ENCODE results near the gene CYTIP.

Gene CYTIP

DNA sequence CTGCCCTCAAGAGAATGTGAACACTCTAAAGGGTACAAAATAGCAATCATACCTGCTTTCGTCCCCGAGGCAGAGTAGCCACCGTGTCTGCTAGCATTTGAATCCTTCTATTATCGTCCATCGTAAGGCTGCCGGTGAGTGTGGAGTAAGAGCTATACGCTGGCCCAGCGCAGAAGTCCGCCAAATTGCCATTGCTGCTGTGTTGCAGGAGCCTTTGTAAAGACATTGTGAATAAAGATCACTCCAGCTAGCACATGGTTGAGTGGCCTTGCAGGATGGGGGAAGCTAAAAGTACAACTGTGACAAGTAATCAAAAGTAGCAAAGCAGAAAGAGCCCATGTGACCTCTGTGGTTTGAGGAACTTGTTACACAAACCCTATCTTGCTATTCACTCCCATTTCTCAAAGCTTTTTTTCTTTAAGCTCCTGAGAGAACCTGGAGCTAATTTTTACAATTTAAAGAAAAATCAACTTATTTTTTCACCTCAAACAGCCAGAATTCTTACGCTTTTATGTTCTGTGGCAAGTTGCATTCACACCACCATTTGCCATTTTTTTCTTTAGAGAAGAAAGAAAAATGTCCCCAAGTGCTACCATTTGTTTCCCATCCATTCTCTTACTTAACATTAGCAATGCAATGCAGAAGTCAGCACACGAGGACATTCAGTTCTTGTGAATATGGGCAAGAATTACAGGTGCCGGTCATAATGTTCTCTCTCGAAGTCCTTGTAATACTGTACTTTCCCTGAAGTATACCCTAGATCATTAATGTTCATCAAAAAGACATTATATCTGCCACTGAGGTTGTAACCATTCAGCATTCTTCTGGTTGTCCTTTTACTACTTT is at the start of gene CYTIP:
Gene CYTIP (minus strand): TSS at position 295 of the 846 bp plus-strand sequence. CDS start 69 bp downstream, at position 226.
- DNase-seq (ENCODE audit: low read depth in 2 of 2) = no peak

DNA sequence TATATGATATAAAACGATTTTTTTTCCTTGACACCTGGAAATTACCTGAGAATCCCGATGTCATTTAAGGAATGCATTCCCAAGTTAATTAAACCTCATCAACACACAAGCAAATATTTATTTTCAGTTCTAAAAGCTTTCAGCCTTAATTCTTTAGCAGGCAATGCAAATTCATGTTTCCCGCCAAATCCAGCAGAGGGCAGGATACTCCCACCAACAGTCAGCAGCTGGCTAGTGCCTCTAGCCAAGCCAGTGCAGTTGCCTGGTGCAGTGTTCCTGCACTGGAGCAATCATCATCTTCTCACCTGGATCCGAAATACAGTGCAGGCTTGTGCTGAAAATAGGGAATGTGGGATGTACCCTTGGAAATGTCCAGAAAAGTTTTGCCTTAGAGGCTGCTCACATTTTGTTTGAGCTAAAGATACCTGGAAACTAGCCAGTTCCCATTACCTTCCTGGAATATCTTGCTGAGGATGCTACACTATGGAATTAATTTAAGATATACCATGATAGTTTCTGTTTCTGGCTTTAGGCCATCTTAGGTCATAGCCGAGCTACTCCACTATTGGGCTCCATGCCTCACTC is 48.4 kb upstream of the CYTIP start:
- peak; percentile 36 to 37 for DNase-seq (ENCODE audit: low read depth in 2 of 2)

DNA sequence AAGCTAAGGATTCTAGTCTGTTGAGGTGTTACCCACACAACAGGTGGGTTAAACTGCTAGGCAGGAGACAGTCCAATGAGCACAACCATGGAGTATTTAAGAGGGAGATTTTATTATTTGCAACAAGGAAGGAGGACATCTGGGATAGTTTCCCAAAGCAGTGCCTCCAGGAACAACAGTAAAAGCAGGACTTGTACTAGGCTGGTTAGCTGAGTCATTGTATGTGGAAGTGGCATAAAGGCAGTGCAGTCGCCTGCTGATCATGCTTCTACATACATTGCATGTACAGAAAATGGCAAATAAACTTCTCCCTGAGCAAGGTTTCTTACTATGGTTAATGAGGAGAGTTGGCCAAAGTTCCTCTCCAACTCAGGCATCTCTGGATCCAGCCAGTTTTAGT is 46.1 kb upstream of the CYTIP start:
- DNase-seq (ENCODE audit: low read depth in 2 of 2) = no peak

DNA sequence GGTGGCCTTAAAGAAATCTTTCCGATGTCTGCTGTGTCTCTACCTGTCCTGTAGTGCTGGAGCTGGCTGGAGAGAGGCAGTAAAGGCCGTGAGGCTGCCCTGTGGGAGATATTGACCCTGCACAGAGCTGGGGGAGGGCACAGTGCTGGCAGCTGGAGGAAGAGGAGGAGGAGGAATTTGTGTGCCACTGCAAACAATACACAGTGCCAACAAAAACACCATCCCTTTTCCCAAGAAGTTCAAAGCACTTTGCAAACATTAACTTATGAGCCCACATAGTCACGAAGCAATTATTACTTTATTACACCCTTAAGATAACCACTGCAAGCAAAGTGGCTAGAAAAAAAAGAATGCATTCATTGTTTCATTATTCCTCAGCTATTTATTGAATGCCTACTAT is 45.0 kb upstream of the CYTIP start:
- DNase-seq (ENCODE audit: low read depth in 2 of 2) = no peak

DNA sequence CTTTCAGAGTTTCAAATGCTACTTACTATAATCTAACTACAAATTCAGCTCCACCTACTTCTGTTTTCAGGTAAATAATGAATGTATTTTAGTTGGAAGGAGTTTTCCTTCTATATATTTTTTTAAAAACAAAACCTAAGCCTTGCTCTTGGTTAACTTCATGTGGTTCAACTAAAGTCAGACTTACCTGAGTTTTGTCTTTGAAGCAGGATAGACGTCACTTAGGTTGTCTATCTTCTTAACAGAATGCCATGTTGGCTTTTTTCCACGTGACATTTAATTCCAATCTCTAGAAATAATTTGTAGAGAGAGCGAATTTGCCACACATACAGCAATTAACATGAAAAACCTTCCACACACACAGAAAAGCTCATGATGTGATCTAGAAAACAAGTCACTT is 43.9 kb upstream of the CYTIP start:
- DNase-seq (ENCODE audit: low read depth in 2 of 2) = no peak

DNA sequence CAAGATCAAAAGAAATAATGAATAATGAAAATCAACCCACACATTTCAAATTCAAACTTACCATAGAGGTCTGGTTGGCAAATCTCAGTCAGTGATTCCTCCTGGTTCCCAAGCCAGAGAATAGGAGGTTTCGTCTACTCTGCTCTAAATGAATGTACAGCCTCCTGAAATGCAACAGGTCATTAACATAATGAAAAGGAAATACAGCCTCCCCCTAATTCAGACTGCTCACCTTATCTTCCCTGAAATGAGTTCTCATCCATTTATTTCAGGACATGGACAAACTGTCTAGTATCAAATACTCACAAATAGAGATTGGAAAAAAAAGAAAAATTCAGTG is 43.4 kb upstream of the CYTIP start:
- DNase-seq (ENCODE audit: low read depth in 2 of 2) = no peak

DNA sequence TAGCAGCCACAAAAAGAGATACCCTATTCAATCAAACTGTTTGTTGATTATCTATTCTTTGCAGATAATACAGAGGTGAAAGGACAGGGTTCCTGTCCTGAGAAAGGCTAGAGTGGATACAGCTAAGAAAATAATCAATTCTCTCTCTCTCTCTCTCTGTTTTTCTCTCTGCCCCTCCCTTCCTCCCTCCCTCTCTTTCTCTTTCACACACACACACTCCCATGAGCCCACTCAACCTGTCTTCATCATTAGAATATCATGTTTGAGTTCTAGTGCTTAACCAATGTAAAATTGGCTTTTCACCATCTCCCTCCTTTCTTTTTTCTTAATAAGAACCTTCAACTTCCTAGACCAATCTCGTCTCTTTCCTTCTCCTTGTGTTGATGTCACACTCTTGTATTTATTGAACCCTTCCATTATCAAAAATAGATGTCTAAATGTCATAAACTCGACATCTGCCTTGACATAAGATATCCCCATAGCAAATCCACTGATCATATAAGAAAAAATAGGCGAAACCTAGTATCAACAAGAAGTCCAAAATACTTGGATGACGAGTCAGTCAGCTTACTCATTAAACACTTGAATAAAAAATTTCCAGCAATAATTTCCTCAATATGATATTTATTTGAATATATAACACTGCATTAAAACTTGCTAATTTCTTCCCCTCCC is 42.8 kb upstream of the CYTIP start:
- no peak for DNase-seq (ENCODE audit: low read depth in 2 of 2)

DNA sequence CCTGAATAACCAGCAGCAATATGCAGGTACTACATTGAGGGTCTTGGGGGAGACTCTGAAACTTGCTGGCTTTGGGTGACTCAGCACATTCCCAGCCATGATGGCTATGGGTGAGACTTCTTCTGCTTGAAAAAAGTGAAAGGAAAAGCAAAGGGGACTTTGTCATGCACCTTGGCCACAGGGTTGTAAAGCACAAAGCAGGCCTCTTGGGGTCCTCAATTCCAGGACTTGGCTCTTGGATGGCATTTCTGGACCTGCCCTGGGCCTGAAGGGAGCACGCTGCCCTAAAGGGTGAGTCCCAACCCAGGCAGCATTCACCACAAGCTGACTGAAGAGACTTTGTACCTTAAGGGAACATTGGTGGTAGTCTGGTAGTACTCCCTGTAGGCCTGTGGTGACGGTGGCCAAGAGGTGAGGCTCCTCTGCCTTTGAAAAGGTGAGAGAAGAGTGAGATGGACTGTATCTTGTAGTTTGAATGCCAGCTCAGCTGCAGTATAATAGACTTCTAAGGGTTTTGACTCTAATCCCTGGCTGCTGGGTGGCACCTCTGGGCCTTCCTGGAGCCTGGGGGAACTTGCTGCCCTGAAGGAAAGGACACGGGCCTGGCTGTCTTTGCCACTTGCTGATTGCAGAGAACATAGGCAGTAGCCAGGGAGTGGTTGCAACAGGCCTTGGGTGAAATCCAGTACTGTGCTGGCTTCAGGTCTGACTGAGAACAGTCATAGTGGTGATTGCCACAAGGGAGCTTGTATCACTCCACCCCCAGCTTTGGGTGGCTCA is 36.5 kb upstream of the CYTIP start:
- DNase-seq (ENCODE audit: low read depth in 2 of 2) = no peak

DNA sequence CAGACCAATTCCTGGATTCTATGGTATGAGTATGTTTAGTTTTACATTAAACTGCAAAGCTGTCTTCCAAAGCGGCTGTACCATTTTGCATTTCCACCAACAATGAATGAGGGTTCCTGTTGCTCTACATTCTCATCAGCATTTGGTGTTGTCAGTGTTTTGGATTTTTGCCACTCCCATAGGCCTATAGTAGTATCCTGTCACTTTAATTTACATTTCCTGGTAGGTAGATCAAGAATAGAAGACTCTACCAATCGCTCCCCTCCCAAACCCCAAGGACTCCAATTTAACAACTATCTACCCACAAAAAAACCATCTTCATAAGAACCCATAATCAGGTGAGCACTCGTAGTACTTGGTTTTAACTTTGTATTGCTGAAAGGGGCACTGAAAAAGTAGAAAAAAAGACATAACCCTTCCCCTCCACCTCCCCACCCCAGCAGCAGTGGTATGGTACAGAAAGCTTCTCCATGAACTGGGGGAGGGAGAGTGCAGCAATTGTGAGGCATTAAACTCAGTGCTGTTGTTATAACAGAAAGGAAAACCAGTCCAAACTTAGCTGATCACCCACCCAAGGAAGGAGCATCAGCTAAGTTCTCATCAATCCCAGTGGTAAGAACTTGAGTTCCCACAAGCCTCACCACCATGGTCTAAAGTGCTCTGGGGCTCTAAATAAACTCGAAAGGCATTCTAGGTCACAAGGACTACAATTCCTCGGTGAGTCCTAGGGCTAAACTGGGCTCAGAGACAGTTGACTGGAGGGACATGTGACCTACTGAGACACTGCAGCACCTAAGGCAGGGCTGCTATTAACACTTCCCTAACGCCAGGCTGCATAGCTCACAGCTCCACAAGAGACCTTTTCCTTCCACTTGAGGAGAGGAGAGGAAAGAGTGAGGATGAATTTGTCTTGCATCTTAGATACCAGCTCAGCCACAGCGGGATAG is 35.5 kb upstream of the CYTIP start:
- no peak for DNase-seq (ENCODE audit: low read depth in 2 of 2)

DNA sequence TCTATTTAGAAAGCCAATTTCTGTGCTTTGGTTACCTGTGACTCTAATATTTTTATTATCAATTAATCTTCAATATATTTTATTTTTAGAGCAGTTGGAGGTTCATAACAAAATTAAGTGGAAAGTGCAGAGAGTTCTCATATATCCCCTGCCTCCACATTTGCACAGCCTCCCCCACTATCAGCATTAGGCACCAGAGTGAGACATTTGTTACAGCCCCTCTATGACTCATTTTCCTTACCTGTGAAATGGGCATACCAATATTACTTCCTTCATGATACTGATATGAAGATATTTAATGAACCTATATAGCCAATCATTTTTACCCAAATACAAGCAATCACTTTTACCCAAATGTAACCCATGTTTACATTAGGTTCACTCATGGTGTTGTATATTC is 34.0 kb upstream of the CYTIP start:
- DNase-seq (ENCODE audit: low read depth in 2 of 2) = no peak

DNA sequence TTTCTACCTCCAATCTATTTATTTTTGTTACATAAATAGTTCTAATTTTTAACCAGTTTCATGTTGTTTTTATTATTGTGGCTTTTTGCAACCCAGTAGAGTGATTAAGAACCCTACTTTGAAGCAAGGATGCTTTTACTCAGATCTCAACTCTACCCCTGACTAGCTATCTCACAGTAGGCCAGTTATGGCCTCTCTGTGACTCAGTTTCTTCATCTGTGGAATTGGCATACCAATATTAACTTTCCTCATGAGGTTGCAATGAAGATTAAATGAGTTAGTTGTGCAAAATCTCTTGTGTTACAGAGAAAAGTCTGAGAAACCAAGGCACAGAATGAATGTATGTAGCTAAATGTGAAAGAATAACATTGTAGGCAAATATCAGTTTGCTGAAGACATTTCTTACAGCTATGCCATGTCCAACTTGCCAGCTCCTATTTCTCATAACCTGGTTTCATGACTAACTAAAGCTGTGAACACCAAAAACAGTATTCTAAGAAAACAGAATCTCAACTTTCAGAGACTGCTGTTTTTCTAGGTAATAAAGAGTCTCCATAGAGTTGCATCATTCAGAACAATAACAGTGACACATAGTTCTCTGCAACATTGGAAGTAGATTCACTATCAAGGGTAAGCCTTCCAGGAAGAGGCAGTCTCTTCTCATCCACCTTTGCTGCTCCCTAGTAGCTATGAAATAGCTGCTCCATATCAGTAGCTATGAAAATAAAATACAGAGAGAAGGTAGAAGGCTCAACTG is 33.2 kb upstream of the CYTIP start:
- no peak for DNase-seq (ENCODE audit: low read depth in 2 of 2)

DNA sequence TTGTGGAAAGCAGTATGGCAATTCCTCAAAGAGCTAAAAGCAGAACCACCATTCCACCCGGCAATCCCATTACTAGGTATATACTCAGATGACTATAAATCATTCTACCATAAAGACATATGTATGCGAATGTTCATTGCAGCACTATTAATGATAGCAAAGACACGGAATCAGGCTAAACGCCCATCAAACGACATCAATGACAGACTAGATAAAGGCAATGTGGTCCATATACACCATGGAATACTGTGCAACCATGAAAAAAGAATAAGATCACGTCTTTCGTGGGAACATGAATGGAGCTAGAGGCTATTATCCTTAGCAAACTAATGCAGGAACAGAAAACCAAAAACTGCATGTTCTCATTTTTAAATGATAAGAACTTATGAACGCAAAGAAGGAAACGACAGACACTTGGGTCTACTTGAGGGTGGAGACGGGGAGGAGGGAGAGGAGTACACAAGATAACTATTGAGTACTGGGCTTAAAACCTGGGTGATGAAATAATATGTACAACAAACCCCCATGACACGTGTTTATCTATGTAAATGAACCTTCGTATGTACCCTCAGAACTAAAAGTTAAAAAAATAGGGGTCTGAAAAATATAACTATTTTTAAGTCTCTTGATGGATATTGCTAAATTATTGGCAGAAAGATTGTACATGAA is 32.0 kb upstream of the CYTIP start:
- DNase-seq (ENCODE audit: low read depth in 2 of 2) = no peak

DNA sequence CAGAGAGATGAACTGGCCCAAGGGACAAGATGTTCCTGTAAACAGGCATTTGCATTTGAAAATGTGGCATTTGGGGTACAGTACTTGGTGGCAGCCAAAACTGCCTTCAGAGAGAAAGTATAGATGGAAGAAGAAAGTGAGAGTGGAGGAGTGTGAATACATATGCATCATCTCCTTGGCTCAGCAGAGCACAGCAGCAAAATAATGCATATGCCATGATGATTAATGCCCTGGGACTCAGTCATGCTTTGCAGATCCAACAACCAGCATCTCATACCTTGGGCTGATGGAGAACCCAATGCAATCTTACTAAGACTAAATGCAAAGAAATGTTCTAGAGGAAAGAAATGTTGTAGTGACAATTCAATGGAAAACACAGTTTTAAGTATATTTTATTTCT is 29.7 kb upstream of the CYTIP start:
- no peak for DNase-seq (ENCODE audit: low read depth in 2 of 2)

DNA sequence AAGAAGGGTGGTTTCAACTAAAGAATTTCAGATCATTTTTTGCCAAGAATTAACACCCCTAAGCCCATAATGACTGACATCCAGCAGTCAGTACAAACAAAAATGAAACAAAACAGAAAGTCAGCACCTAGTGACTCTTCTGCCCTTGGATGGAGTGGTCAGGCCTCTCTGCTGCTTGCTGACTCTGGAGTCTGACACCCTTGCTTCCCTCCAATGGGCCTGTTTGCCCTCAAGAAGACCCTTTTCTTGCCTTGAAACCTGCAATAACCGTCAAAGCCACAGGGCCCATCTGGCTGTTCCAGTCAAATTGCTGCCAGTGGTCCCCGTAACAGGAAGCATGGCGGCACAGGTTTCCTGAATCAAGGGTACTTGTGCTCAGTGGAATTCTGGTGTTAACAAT is 27.2 kb upstream of the CYTIP start:
- DNase-seq (ENCODE audit: low read depth in 2 of 2) = no peak

DNA sequence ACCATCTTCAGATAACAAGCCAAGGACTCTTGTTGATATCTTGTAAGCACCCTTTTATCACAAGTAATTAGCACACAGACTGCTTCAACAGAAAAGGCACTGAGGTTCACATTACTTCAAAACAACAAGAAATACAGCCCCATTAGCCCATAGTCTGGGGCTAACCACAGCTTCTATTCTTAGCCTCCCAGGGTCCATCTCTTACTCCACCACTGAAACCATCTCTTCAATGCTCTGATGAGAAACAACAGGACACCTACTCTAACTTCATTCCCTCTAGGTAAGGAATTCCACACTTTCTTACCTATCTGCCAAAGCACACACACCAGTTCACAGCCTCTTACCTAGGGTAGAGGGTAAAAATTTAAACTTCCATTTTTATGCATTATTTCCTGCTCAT is 26.4 kb upstream of the CYTIP start:
- DNase-seq (ENCODE audit: low read depth in 2 of 2) = no peak

DNA sequence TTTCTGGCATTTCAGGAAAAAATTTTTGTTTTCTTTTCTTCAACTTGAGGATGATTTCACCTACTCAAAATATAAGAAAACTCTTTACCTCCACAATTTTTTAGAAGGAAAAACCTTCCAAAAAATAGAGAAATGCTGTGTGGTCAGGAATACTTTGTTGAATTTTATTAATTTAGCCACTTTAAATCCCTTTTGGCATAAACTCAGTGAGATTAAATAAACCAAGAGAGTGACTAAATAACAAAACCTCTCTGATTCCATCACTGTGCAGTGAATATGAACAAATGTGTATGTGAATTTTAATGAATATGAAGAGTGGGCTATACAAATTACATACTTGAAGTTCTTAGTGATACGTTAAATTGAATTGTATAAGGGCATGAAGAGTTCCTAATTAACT is 25.8 kb upstream of the CYTIP start:
- no peak for DNase-seq (ENCODE audit: low read depth in 2 of 2)

DNA sequence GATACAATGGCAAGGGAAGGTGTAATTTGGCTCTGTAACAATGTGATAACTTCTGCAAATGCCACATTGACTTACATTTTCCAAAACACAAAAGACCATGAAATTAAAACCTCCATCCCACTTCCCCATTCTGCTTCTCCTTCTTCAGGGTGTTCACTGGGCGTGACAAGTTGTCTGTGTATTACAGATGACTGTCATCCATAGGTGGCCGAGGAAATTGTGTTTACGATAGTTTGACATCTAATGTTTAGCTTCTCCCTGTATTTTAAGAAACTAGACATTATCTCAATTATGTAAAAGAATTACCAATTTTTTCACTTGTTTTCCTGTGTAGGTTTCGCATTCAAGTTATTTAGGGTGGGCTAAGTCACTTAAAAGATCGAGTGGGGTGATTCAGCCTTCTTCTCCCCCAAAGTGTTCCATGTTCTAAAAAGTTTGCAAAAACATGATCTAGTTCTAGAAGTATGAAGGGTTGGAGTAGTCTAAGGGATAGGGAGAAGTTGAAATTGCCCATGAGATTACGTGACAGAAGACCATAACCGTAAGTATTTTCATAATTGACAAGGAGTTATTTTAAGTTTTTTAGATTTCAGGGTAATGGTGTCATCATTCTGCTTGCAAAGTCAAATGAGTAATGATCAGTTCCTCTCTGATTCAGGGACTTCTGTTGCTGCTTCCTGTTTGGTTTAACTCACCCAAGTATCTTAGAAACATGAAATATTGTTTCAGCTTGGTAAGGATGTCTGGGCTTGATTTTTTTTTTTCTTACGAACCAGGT is 25.2 kb upstream of the CYTIP start:
- no peak for DNase-seq (ENCODE audit: low read depth in 2 of 2)

DNA sequence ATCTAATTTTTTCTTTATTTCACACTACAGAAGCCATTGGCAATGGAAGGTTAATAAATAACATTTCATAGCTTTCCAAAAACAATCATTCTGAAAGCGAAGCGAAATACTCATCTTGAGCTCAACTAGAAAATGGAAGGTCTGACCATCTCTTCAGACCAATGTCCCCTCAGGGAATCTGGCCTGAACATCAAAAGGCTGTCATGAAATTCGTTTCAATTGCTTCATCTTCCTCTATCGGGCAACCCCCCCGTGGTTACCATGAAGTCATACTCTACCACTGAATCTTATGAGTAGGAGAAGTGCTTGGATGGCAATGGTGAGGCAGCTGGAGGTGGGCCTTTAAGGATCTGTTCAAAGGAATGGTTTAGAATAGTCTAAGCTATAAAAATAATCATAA is 22.9 kb upstream of the CYTIP start:
- DNase-seq (ENCODE audit: low read depth in 2 of 2) = no peak

DNA sequence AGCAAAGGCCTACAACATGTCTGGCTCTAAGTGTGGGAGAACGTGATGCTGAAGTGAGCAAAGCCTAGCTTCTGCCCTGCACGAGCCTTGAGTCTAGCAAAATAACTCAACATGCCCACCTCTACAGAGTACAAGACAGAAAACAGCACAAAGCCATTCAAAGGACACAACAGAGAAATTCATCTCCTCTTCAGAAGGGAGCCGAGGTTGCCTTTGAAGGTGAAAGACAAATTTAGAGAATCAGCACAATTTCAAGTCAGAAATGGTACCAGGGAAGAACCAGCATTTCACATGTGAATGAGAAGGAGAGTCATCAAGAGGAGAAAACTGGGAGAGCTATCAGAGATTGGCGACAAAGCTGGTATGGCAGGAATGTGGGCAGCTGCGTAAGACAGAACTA is 21.7 kb upstream of the CYTIP start:
- no peak for DNase-seq (ENCODE audit: low read depth in 2 of 2)
